Measurements from ENCODE around the gene FGR. TPM values are rescaled to one million over a fixed set of nuclear protein-coding genes. Genes with fewer than 3 reads are reported as not detected.

FGR gene
- total and polyA plus RNA-seq, 2 of the 13 experiments (the other 11 are each of a cell fraction or from before 2014, with no cell fraction given) = not detected

DNA sequence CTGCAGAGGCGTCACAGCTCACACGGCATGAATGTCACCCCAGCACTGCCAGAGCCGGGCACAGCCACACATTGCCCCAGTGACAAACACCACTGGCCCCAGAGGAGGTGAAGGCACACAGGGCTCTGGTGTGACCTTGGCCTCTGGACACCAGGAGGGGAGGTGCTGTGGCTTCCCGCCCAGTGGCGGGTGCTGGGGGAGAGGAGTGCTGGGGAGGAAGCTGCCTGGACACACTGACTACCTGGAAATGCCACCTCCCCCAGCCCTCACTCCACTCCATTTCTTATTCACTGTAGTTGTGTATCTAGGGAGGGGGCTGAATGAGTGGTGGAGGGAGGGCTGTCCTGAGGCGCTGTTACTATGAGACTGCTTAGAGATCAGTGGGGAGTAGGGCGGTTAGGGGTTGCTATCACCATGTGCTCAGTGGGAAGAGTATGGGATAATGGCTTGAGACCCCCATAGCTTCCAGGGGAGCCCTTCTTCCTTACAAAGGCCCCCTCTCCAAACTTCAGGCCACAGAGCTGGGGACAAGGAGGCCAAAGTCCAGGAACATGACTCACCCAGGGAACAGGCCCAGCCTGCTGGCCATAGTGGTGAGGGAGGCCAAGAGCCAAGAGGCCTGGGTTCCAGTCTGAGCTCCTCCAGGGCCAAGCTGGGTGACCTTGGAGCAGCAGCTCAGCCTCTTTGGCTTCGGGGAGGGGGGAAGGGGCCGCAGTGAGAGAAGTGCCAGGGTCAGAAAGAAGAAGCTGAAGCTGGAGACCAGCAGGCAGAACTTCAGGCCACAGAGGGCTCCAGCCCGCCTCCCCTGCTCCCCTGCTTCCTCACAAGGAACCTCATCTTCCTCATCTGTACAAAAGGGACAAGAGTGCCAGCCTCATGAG, 71.2 kb downstream of the FGR start (continued):
- TF ChIP-seq, protein P1, sequence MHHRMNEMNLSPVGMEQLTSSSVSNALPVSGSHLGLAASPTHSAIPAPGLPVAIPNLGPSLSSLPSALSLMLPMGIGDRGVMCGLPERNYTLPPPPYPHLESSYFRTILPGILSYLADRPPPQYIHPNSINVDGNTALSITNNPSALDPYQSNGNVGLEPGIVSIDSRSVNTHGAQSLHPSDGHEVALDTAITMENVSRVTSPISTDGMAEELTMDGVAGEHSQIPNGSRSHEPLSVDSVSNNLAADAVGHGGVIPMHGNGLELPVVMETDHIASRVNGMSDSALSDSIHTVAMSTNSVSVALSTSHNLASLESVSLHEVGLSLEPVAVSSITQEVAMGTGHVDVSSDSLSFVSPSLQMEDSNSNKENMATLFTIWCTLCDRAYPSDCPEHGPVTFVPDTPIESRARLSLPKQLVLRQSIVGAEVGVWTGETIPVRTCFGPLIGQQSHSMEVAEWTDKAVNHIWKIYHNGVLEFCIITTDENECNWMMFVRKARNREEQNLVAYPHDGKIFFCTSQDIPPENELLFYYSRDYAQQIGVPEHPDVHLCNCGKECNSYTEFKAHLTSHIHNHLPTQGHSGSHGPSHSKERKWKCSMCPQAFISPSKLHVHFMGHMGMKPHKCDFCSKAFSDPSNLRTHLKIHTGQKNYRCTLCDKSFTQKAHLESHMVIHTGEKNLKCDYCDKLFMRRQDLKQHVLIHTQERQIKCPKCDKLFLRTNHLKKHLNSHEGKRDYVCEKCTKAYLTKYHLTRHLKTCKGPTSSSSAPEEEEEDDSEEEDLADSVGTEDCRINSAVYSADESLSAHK (CRISPR knock-in tag; IDR thresholded peaks at IDR 0.05; ENCODE audit: borderline replicate concordance) = no peak
- TF ChIP-seq HOXA5 (CRISPR knock-in tag; IDR thresholded peaks at IDR 0.05) (peak; percentile 88), MXD4 (CRISPR knock-in tag; IDR thresholded peaks at IDR 0.05) (peak; percentile 84), KAT7 (CRISPR knock-in tag; IDR thresholded peaks at IDR 0.05; ENCODE audit: borderline replicate concordance) (peak; percentile 76; the same call in 1 of the 2 replicates), ZNF781 (CRISPR knock-in tag; IDR thresholded peaks at IDR 0.05; ENCODE audit: borderline replicate concordance, not compliant biosample characterization) (peak; percentile 83), NR2F2 (IDR thresholded peaks at IDR 0.05; ENCODE audit: borderline replicate concordance, low read depth) (peak; percentile 83), TOPORS (CRISPR knock-in tag; IDR thresholded peaks at IDR 0.05) (no peak), NFKBIZ (CRISPR knock-in tag; IDR thresholded peaks at IDR 0.05) (0 out of 2 replicates have a peak, but pooled peaks have one; percentile 38), MBD4 (IDR thresholded peaks at IDR 0.05; ENCODE audit: borderline replicate concordance, low read length) (no peak), NCOR1 (IDR thresholded peaks at IDR 0.05; ENCODE audit: borderline replicate concordance, low read length) (peak; percentile 90)
- TF ChIP-seq, protein P2, sequence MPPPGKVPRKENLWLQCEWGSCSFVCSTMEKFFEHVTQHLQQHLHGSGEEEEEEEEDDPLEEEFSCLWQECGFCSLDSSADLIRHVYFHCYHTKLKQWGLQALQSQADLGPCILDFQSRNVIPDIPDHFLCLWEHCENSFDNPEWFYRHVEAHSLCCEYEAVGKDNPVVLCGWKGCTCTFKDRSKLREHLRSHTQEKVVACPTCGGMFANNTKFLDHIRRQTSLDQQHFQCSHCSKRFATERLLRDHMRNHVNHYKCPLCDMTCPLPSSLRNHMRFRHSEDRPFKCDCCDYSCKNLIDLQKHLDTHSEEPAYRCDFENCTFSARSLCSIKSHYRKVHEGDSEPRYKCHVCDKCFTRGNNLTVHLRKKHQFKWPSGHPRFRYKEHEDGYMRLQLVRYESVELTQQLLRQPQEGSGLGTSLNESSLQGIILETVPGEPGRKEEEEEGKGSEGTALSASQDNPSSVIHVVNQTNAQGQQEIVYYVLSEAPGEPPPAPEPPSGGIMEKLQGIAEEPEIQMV (CRISPR knock-in tag; IDR thresholded peaks at IDR 0.05; ENCODE audit: low read depth) = peak; percentile 16; the same call in 1 of the 2 replicates
- TF ChIP-seq, protein P3, sequence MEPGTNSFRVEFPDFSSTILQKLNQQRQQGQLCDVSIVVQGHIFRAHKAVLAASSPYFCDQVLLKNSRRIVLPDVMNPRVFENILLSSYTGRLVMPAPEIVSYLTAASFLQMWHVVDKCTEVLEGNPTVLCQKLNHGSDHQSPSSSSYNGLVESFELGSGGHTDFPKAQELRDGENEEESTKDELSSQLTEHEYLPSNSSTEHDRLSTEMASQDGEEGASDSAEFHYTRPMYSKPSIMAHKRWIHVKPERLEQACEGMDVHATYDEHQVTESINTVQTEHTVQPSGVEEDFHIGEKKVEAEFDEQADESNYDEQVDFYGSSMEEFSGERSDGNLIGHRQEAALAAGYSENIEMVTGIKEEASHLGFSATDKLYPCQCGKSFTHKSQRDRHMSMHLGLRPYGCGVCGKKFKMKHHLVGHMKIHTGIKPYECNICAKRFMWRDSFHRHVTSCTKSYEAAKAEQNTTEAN (CRISPR knock-in tag; conservative IDR thresholded peaks at IDR 0.05) = peak; percentile 90; the same call in 1 of the 2 replicates
- TF ChIP-seq, protein P4, sequence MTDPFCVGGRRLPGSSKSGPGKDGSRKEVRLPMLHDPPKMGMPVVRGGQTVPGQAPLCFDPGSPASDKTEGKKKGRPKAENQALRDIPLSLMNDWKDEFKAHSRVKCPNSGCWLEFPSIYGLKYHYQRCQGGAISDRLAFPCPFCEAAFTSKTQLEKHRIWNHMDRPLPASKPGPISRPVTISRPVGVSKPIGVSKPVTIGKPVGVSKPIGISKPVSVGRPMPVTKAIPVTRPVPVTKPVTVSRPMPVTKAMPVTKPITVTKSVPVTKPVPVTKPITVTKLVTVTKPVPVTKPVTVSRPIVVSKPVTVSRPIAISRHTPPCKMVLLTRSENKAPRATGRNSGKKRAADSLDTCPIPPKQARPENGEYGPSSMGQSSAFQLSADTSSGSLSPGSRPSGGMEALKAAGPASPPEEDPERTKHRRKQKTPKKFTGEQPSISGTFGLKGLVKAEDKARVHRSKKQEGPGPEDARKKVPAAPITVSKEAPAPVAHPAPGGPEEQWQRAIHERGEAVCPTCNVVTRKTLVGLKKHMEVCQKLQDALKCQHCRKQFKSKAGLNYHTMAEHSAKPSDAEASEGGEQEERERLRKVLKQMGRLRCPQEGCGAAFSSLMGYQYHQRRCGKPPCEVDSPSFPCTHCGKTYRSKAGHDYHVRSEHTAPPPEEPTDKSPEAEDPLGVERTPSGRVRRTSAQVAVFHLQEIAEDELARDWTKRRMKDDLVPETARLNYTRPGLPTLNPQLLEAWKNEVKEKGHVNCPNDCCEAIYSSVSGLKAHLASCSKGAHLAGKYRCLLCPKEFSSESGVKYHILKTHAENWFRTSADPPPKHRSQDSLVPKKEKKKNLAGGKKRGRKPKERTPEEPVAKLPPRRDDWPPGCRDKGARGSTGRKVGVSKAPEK (CRISPR knock-in tag; IDR thresholded peaks at IDR 0.05; ENCODE audit: borderline replicate concordance) = peak; percentile 96; the same call in 1 of the 2 replicates
